ENCODE data around the gene VPS45.

DNA sequence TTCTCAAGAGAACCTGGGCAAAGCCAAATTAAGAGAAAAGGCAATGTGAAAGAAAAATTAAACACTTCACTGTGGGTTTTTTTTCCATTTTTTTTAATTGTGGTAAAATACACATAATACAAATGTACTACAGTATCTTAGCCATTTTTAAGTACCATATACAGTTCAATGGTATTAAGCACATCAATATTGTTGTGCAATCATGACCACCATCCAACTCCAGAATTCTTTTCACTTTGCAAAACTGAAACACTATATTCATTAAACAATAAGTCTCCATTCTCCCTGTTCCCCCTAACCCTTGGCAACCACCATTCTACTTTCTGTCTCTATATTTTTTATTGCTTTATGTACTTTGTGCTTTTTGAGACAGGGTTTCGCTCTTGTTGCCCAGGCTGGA lies 39.3 kb upstream of the VPS45 start:
- TF ChIP-seq RAD21 (IDR thresholded peaks at IDR 0.05; ENCODE audit: low read length) (no peak), CEBPB (IDR thresholded peaks at IDR 0.05; ENCODE audit: low read depth, low read length) (peak; percentile 73), POLR2A (IDR thresholded peaks at IDR 0.05; ENCODE audit: low read depth, low read length) (no peak), BHLHE40 (IDR thresholded peaks at IDR 0.05; ENCODE audit: low read depth, low read length) (no peak), RFX5 (IDR thresholded peaks at IDR 0.05; ENCODE audit: low read depth, low read length) (no peak), SMC3 (IDR thresholded peaks at IDR 0.05; ENCODE audit: low read depth, low read length) (no peak), MXI1 (IDR thresholded peaks at IDR 0.05; ENCODE audit: borderline replicate concordance, low read depth, low read length) (no peak), MAFK (IDR thresholded peaks at IDR 0.05; ENCODE audit: low read depth, low read length) (no peak), FOS (IDR thresholded peaks at IDR 0.05; ENCODE audit: low read depth, low read length) (no peak)
- TF ChIP-seq, protein P1, sequence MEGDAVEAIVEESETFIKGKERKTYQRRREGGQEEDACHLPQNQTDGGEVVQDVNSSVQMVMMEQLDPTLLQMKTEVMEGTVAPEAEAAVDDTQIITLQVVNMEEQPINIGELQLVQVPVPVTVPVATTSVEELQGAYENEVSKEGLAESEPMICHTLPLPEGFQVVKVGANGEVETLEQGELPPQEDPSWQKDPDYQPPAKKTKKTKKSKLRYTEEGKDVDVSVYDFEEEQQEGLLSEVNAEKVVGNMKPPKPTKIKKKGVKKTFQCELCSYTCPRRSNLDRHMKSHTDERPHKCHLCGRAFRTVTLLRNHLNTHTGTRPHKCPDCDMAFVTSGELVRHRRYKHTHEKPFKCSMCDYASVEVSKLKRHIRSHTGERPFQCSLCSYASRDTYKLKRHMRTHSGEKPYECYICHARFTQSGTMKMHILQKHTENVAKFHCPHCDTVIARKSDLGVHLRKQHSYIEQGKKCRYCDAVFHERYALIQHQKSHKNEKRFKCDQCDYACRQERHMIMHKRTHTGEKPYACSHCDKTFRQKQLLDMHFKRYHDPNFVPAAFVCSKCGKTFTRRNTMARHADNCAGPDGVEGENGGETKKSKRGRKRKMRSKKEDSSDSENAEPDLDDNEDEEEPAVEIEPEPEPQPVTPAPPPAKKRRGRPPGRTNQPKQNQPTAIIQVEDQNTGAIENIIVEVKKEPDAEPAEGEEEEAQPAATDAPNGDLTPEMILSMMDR (conservative IDR thresholded peaks at IDR 0.05; ENCODE audit: low read depth, low read length) = no peak
- TF ChIP-seq, protein P2, sequence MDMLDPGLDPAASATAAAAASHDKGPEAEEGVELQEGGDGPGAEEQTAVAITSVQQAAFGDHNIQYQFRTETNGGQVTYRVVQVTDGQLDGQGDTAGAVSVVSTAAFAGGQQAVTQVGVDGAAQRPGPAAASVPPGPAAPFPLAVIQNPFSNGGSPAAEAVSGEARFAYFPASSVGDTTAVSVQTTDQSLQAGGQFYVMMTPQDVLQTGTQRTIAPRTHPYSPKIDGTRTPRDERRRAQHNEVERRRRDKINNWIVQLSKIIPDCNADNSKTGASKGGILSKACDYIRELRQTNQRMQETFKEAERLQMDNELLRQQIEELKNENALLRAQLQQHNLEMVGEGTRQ (IDR thresholded peaks at IDR 0.05; ENCODE audit: low read depth, low read length) = no peak
- TF ChIP-seq, protein P3, sequence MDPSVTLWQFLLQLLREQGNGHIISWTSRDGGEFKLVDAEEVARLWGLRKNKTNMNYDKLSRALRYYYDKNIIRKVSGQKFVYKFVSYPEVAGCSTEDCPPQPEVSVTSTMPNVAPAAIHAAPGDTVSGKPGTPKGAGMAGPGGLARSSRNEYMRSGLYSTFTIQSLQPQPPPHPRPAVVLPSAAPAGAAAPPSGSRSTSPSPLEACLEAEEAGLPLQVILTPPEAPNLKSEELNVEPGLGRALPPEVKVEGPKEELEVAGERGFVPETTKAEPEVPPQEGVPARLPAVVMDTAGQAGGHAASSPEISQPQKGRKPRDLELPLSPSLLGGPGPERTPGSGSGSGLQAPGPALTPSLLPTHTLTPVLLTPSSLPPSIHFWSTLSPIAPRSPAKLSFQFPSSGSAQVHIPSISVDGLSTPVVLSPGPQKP (IDR thresholded peaks at IDR 0.05; ENCODE audit: borderline replicate concordance, low read depth, low read length) = no peak
